GM12891 (cell line): ENCODE data around the gene CD248.

Source experiments
- PAX5 ChIP-seq: IDR thresholded peaks from 2 replicates; pipeline ENCODE4 v1.6.1; 2011; ENCODE audit warnings: low read length, moderate library complexity, mild to moderate bottlenecking; ENCODE audit not compliant: insufficient read depth, severe bottlenecking
- POLR2A ChIP-seq: IDR thresholded peaks from 2 replicates; pipeline ENCODE4 v1.6.1; 2011; ENCODE audit warnings: low read depth, low read length, control low read depth
- POLR2AphosphoS5 ChIP-seq: IDR thresholded peaks from 2 replicates; pipeline ENCODE4 v1.6.1; 2011; ENCODE audit warnings: low read depth, low read length, control low read depth
- TAF1 ChIP-seq: IDR thresholded peaks from 2 replicates; pipeline ENCODE4 v1.6.1; 2011; ENCODE audit warnings: low read depth, low read length, control low read depth

DNA sequence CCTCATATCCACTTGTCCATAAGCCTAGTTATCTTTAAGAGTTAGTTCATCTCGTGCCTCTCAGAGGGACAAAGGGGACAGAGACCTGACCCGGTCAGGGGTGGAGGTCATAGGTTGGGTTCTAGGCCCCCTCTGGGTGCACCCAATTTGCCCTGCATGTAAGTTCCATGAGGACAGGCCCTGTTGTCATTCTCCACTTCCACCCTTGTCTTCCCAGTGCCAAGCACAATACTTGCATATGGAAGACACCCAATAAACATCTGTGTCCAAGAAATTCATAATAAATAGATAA lies 26.6 kb downstream of the CD248 start:
- TF ChIP-seq POLR2A (no peak), POLR2AphosphoS5 (no peak), PAX5 (no peak), TAF1 (no peak)
